Tibial nerve (tissue), 4 donors: ENCODE results near the gene EPS8L3.

ENCODE experiments used
- CTCF ChIP-seq, 5 experiments: fragments of 200-600 bp in 3 of 5; fragments of 450-650 bp in 2 of 5; sonication (generic) in 3 of 5; IDR thresholded peaks; one replicate each; pipeline ENCODE4 v1.5.1; 2016 to 2019; ENCODE audit warnings: antibody characterized with exemption in 5 of 5, mild to moderate bottlenecking in 3 of 5, moderate library complexity in 2 of 5
- EP300 ChIP-seq, 2 donors: sonication (generic); formaldehyde crosslinking; IDR thresholded peaks; one replicate each; pipeline ENCODE4 v1.6.1; 2017; ENCODE audit warnings: antibody characterized with exemption in 2 of 2, mild to moderate bottlenecking in 1 of 2

- TF ChIP-seq EP300 (IDR thresholded peaks at IDR 0.05) (no peak), CTCF (IDR thresholded peaks at IDR 0.05) (no peak)
Measured at GRCh38 chr1:109802901-109803561, 39.3 kb upstream of the EPS8L3 start.
